T-helper 2 cell treated with Interferon-gamma antibody and Interleukin-4, amounts not matched to agents 100 ng/mL and 5 ng/mL, for 36 hours (primary cell): ENCODE results near the gene PATL2. TPM values are rescaled to one million over a fixed set of nuclear protein-coding genes. Genes with fewer than 3 reads are reported as not detected.
"Not testable (repeated sequence)": the region's sequence is repeated elsewhere in the genome, so short reads cannot be mapped to it uniquely, and the experiment has no call there.

Experiments used
- intact Hi-C: fragments of 100-400 bp; cut with micrococcal nuclease; formaldehyde crosslinking; loops from one replicate; pipeline ENCODE4 v1.15.1; 2023
- total RNA-seq: library from RNA; stranded (reverse); gene quantifications from 2 replicates; pipeline ENCODE4 v1.2.3, GENCODE V29; 2022

The PATL2 gene
- total RNA-seq, 1 donor from 2014 or later, result 22.5 TPM

GRCh38 chr15:44720460-44721176, 9.5 kb upstream of the PATL2 start:
- intact Hi-C loops, result loop anchor here (10.0 kb wide), 3 partner anchors 296 to 896 kb away; partner anchors contain the start of genes CTDSPL2, MFAP1 and WDR76

- intact Hi-C loops, result loop anchor here (1.0 to 10.0 kb wide), 5 partner anchors 8 to 895 kb away; partner anchors contain the start of genes CTDSPL2, MFAP1, TRIM69 and WDR76
Measured at GRCh38 chr15:44720000-44720435, 8.9 kb upstream of the PATL2 start.

GRCh38 chr15:44719293-44719999, 8.3 kb upstream of the PATL2 start:
- intact Hi-C loops, result loop anchor here (1.0 to 2.0 kb wide), 2 partner anchors 9 to 17 kb away; partner anchors contain the start of gene TRIM69

GRCh38 chr15:44718927-44719292, 7.8 kb upstream of the PATL2 start:
- intact Hi-C loops, result loop anchor here (1.0 to 2.0 kb wide), 2 partner anchors 9 to 18 kb away; partner anchors contain the start of gene TRIM69

- intact Hi-C loops, result loop anchor here (2.0 kb wide), 1 partner anchor 18 kb away; the partner anchor contains the start of gene TRIM69
Measured at GRCh38 chr15:44718180-44718926, 7.2 kb upstream of the PATL2 start.

GRCh38 chr15:44716983-44717602, 6.0 kb upstream of the PATL2 start:
- intact Hi-C loops, result no loop called here

GRCh38 chr15:44715797-44716334, 4.7 kb upstream of the PATL2 start:
- intact Hi-C loops, result no loop called here

GRCh38 chr15:44715142-44715796, 4.1 kb upstream of the PATL2 start:
- intact Hi-C loops, result no loop called here

- intact Hi-C loops, result no loop called here
Measured at GRCh38 chr15:44713006-44713966, 2.2 kb upstream of the PATL2 start.

GRCh38 chr15:44712346-44713005, 1.4 kb upstream of the PATL2 start:
- intact Hi-C loops, result no loop called here

- intact Hi-C loops, result loop anchor here (1.0 kb wide), 2 partner anchors 14 to 49 kb away; partner anchors contain the start of gene SPG11
Measured at GRCh38 chr15:44711743-44712345, 721 bp upstream of the PATL2 start.

GRCh38 chr15:44710236-44711095, 657 bp downstream of the PATL2 start:
- intact Hi-C loops, result loop anchor here (1.0 kb wide), 3 partner anchors 16 to 47 kb away; partner anchors contain the start of gene SPG11

- intact Hi-C loops, result no loop called here
Measured at GRCh38 chr15:44706946-44707636, 4.0 kb downstream of the PATL2 start.

GRCh38 chr15:44706401-44706800, 4.7 kb downstream of the PATL2 start:
- intact Hi-C loops, result no loop called here

- intact Hi-C loops, result no loop called here
Measured at GRCh38 chr15:44705986-44706385, 5.1 kb downstream of the PATL2 start.

- intact Hi-C loops, result not testable (repeated sequence)
Measured at GRCh38 chr15:44700676-44701075, 10.4 kb downstream of the PATL2 start.
